NCI-H2196 treated with DMSO at 0.1 percent for 48 hours (cell line): ENCODE measurements around the gene HIBCH.

Experiments used
- DNase-seq: peaks from one replicate; lab custom pipeline; 2025; ENCODE audit not compliant: unreplicated experiment; lab: John Stamatoyannopoulos, UW

The HIBCH gene

GRCh38 chr2:190199109-190199508 lies 120.5 kb downstream of the HIBCH start:
- DNase-seq = no peak

- no peak for DNase-seq
These were observed 122.4 kb downstream of the HIBCH start for GRCh38 chr2:190197143-190197720.

GRCh38 chr2:190190507-190191162 lies 129.0 kb downstream of the HIBCH start:
- no peak for DNase-seq

GRCh38 chr2:190188289-190188688 lies 131.3 kb downstream of the HIBCH start:
- DNase-seq = no peak

- no peak for DNase-seq
These were observed 133.4 kb downstream of the HIBCH start for GRCh38 chr2:190186238-190186637.

- no peak for DNase-seq
These were observed 134.2 kb downstream of the HIBCH start for GRCh38 chr2:190185380-190185779.

- no peak for DNase-seq
These were observed 135.2 kb downstream of the HIBCH start for GRCh38 chr2:190184460-190184859.

GRCh38 chr2:190183539-190183938 lies 136.1 kb downstream of the HIBCH start:
- no peak for DNase-seq

- DNase-seq = no peak
These were observed 137.5 kb downstream of the HIBCH start for GRCh38 chr2:190182071-190182524.

GRCh38 chr2:190181123-190181669 lies 138.4 kb downstream of the HIBCH start:
- no peak for DNase-seq

GRCh38 chr2:190180313-190181122 lies 139.1 kb downstream of the HIBCH start:
- DNase-seq = peak; percentile 25

- DNase-seq = no peak
These were observed 139.8 kb downstream of the HIBCH start for GRCh38 chr2:190179754-190180312.

GRCh38 chr2:190178066-190178722 lies 141.4 kb downstream of the HIBCH start:
- DNase-seq = no peak

- no peak for DNase-seq
These were observed 142.2 kb downstream of the HIBCH start for GRCh38 chr2:190177249-190178040.

GRCh38 chr2:190173392-190173791 lies 146.2 kb downstream of the HIBCH start:
- DNase-seq = no peak

GRCh38 chr2:190170673-190171072 lies 149.0 kb downstream of the HIBCH start:
- no peak for DNase-seq

GRCh38 chr2:190169221-190170072 lies 150.2 kb downstream of the HIBCH start:
- no peak for DNase-seq

- no peak for DNase-seq
These were observed 151.9 kb downstream of the HIBCH start for GRCh38 chr2:190167702-190168101.

- no peak for DNase-seq
These were observed 154.1 kb downstream of the HIBCH start for GRCh38 chr2:190165491-190165890.
